Measurements from ENCODE around the gene C1QTNF12. TPM values are rescaled to one million over a fixed set of nuclear protein-coding genes. Genes with fewer than 3 reads are reported as not detected.

The C1QTNF12 gene
- total and polyA plus RNA-seq, 2 donors (not counting 3 experiments of a cell fraction or from before 2014, with no cell fraction given) = 1.0 to 1.9 TPM

GRCh38 chr1:1253314-1253713 lies 6.8 kb upstream of the C1QTNF12 start:
- POLR2A ChIA-PET = no interaction called here
- no peak overlapping the region for H3K4me2 ChIP-seq (ENCODE audit: insufficient read depth, low read length)

More at GRCh38 chr1:1253314-1253713, 6.8 kb upstream of the C1QTNF12 start:
- H3K4me1 ChIP-seq (ENCODE audit: control insufficient read depth, extremely low read depth, insufficient read depth, low read length) = no peaks in the 10 kb centered on the region
- DNase-seq (ENCODE audit: low read depth, low spot score) (no peak), FAIRE-seq (no peak)
- H3K9me3 ChIP-seq (replicated peaks; ENCODE audit: control insufficient read depth, insufficient read depth, low read length) = no peaks in the 10 kb centered on the region
- peaks cover 0 to 17% of the 10 kb centered on the region in 2 experiments for H3K36me3 ChIP-seq (ENCODE audit: control insufficient read depth in 2 of 2, extremely low read depth in 1 of 2, insufficient read depth in 2 of 2, low read length in 2 of 2)
- intact Hi-C loops (cut with micrococcal nuclease) (no loop called here), dilution Hi-C loops (cut with MboI; ENCODE audit: extremely low pct_ligation_motif_present, low sequenced_read_pairs) (no loop called here)
- H2AFZ ChIP-seq (ENCODE audit: low read depth, low read length) = no peak overlapping the region
- H3K9ac ChIP-seq (replicated peaks; ENCODE audit: extremely low read depth, insufficient read depth, low read length) = no peak overlapping the region
- CTCF ChIA-PET = interaction anchor here (4.6 kb wide), 1 partner anchor 131 kb away, joined by 38 read pairs; no protein-coding TSS in a partner anchor
- no peaks in the 10 kb centered on the region for H3K79me2 ChIP-seq (ENCODE audit: control insufficient read depth, insufficient read depth, low read length)
- no peaks in the 10 kb centered on the region for H3K27me3 ChIP-seq (ENCODE audit: control insufficient read depth in 2 of 2, insufficient read depth in 2 of 2, low read length in 2 of 2)
- H4K20me1 ChIP-seq (replicated peaks; ENCODE audit: control insufficient read depth, extremely low read depth, insufficient read depth, low read length) = no peaks in the 10 kb centered on the region
- H3K27ac ChIP-seq (ENCODE audit: insufficient read depth, low read depth, low read length) = no peak overlapping the region
- H3K9me1 ChIP-seq (replicated peaks; ENCODE audit: control insufficient read depth, extremely low read depth, insufficient read depth, low read length) = no peaks in the 10 kb centered on the region
- H3K4me3 ChIP-seq (replicated peaks in 1 of 3; ENCODE audit: insufficient read depth in 1 of 3, low read depth in 1 of 3, low read length in 3 of 3) = no peak overlapping the region
- no peak for TF ChIP-seq MAX (IDR thresholded peaks at IDR 0.05; ENCODE audit: insufficient read depth, insufficient read length)
- TF ChIP-seq POLR2AphosphoS5 (IDR thresholded peaks at IDR 0.05; ENCODE audit: insufficient read depth, low read depth, low read length) = no peak
- TF ChIP-seq POLR2A (IDR thresholded peaks at IDR 0.05; ENCODE audit: low read depth, low read length) = no peak
- TF ChIP-seq CTCF (IDR thresholded peaks at IDR 0.05; ENCODE audit: extremely low read depth in 1 of 2, insufficient read depth in 1 of 2, low read depth in 1 of 2, low read length in 2 of 2) = no peak
- no peak for TF ChIP-seq FOS (IDR thresholded peaks at IDR 0.05; ENCODE audit: borderline replicate concordance, insufficient read depth, low read length)
- no TSS peak for BruUV-seq (replicated peaks)
